ENCODE results near the gene PPP1R14C. TPM values are rescaled to one million over a fixed set of nuclear protein-coding genes. Genes with fewer than 3 reads are reported as not detected.

Gene PPP1R14C
- total RNA-seq, 6 experiments from 2014 or later: 0.17 TPM; not detected in 5

- no peak for DNase-seq
- Mint-ChIP-seq H3K27me3 (ENCODE audit: insufficient read depth) (peaks cover 10% of the 10 kb centered on the region), H3K9me3 (no peaks in the 10 kb centered on the region), H3K4me1 (ENCODE audit: low read depth) (peaks cover 7% of the 10 kb centered on the region), H3K4me3 (no peak overlapping the region), H3K36me3 (ENCODE audit: low read depth) (no peaks in the 10 kb centered on the region), H3K27ac (no peak overlapping the region)
- no peak for TF ChIP-seq CTCF (IDR thresholded peaks at IDR 0.05)
These were observed 62.0 kb downstream of the PPP1R14C start for GRCh38 chr6:150204705-150205472.

- H3K27me3 Mint-ChIP-seq (ENCODE audit: insufficient read depth): peaks cover 8% of the 10 kb centered on the region
- no peak overlapping the region for H3K4me3 Mint-ChIP-seq
- no peaks in the 10 kb centered on the region for H3K36me3 Mint-ChIP-seq (ENCODE audit: low read depth)
- TF ChIP-seq CTCF (IDR thresholded peaks at IDR 0.05): no peak
- peaks cover 15% of the 10 kb centered on the region for H3K4me1 Mint-ChIP-seq (ENCODE audit: low read depth)
- H3K9me3 Mint-ChIP-seq: no peaks in the 10 kb centered on the region
- no peak overlapping the region for H3K27ac Mint-ChIP-seq
- no peak for DNase-seq
These were observed 65.2 kb downstream of the PPP1R14C start for GRCh38 chr6:150207931-150208570.

- Mint-ChIP-seq H3K9me3 (no peaks in the 10 kb centered on the region), H3K27ac (no peak overlapping the region), H3K4me3 (no peak overlapping the region), H3K27me3 (ENCODE audit: insufficient read depth) (peaks cover 7% of the 10 kb centered on the region), H3K4me1 (ENCODE audit: low read depth) (peaks cover 14% of the 10 kb centered on the region), H3K36me3 (ENCODE audit: low read depth) (no peaks in the 10 kb centered on the region)
- no peak for DNase-seq
- no peak for TF ChIP-seq CTCF (IDR thresholded peaks at IDR 0.05)
These were observed 65.9 kb downstream of the PPP1R14C start for GRCh38 chr6:150208611-150209352.

- H3K27ac Mint-ChIP-seq: no peak overlapping the region
- no peaks in the 10 kb centered on the region for H3K36me3 Mint-ChIP-seq (ENCODE audit: low read depth)
- H3K4me3 Mint-ChIP-seq: no peak overlapping the region
- peaks cover 9% of the 10 kb centered on the region for H3K27me3 Mint-ChIP-seq (ENCODE audit: insufficient read depth)
- peaks cover 14% of the 10 kb centered on the region for H3K4me1 Mint-ChIP-seq (ENCODE audit: low read depth)
- no peaks in the 10 kb centered on the region for H3K9me3 Mint-ChIP-seq
- DNase-seq: no peak
- TF ChIP-seq CTCF (IDR thresholded peaks at IDR 0.05): no peak
These were observed 66.6 kb downstream of the PPP1R14C start for GRCh38 chr6:150209415-150209814.

GRCh38 chr6:150211700-150212511 lies 69.1 kb downstream of the PPP1R14C start:
- no peak overlapping the region for H3K27ac Mint-ChIP-seq
- H3K36me3 Mint-ChIP-seq (ENCODE audit: low read depth): no peaks in the 10 kb centered on the region
- no peak for DNase-seq
- TF ChIP-seq CTCF (IDR thresholded peaks at IDR 0.05): no peak
- no peak overlapping the region for H3K4me3 Mint-ChIP-seq
- no peaks in the 10 kb centered on the region for H3K9me3 Mint-ChIP-seq
- H3K27me3 Mint-ChIP-seq (ENCODE audit: insufficient read depth): peaks cover 7% of the 10 kb centered on the region
- peaks cover 14% of the 10 kb centered on the region for H3K4me1 Mint-ChIP-seq (ENCODE audit: low read depth)
